ENCODE results near the gene FILIP1. TPM values are rescaled to one million over a fixed set of nuclear protein-coding genes. Genes with fewer than 3 reads are reported as not detected.
A peak's percentile ranks its signal among the peaks of the same experiment; 100 is the strongest.

Gene FILIP1
- not detected in 2 replicates for total RNA-seq (2014; rRNA removed; shearing (Covaris generic))

GRCh38 chr6:75493400-75494064 is at the start of gene FILIP1:
Gene FILIP1, minus strand, starts transcription at chr6:75493800. Its CDS starts 78,828 bp downstream, at chr6:75414972.
- DNase-seq (ENCODE audit: low spot score): no peak

- DNase-seq (ENCODE audit: low spot score): no peak
Measured at GRCh38 chr6:75543311-75543710, 49.7 kb upstream of the FILIP1 start.

- no peak for DNase-seq (ENCODE audit: low spot score)
Measured at GRCh38 chr6:75539136-75539535, 45.5 kb upstream of the FILIP1 start.

- DNase-seq (ENCODE audit: low spot score): no peak
Measured at GRCh38 chr6:75532521-75532920, 38.9 kb upstream of the FILIP1 start.

GRCh38 chr6:75531174-75531573 is 37.6 kb upstream of the FILIP1 start:
- no peak for DNase-seq (ENCODE audit: low spot score)

GRCh38 chr6:75530696-75531095 is 37.1 kb upstream of the FILIP1 start:
- no peak for DNase-seq (ENCODE audit: low spot score)

- DNase-seq (ENCODE audit: low spot score): no peak
Measured at GRCh38 chr6:75528423-75528822, 34.8 kb upstream of the FILIP1 start.

GRCh38 chr6:75526502-75527127 is 33.0 kb upstream of the FILIP1 start:
- DNase-seq (ENCODE audit: low spot score): peak; percentile 79

GRCh38 chr6:75525682-75526081 is 32.1 kb upstream of the FILIP1 start:
- DNase-seq (ENCODE audit: low spot score): no peak

- peak; percentile 83 for DNase-seq (ENCODE audit: low spot score)
Measured at GRCh38 chr6:75524322-75524972, 30.8 kb upstream of the FILIP1 start.

GRCh38 chr6:75516757-75517156 is 23.2 kb upstream of the FILIP1 start:
- DNase-seq (ENCODE audit: low spot score): no peak

GRCh38 chr6:75512591-75512990 is 19.0 kb upstream of the FILIP1 start:
- DNase-seq (ENCODE audit: low spot score): no peak

GRCh38 chr6:75505424-75505823 is 11.8 kb upstream of the FILIP1 start:
- DNase-seq (ENCODE audit: low spot score): no peak

- DNase-seq (ENCODE audit: low spot score): no peak
Measured at GRCh38 chr6:75504465-75505222, 11.0 kb upstream of the FILIP1 start.

GRCh38 chr6:75503291-75503690 is 9.7 kb upstream of the FILIP1 start:
- no peak for DNase-seq (ENCODE audit: low spot score)

- no peak for DNase-seq (ENCODE audit: low spot score)
Measured at GRCh38 chr6:75502884-75503283, 9.3 kb upstream of the FILIP1 start.

GRCh38 chr6:75501756-75502155 is 8.2 kb upstream of the FILIP1 start:
- DNase-seq (ENCODE audit: low spot score): no peak

- no peak for DNase-seq (ENCODE audit: low spot score)
Measured at GRCh38 chr6:75499640-75500039, 6.0 kb upstream of the FILIP1 start.

GRCh38 chr6:75498862-75499261 is 5.3 kb upstream of the FILIP1 start:
- DNase-seq (ENCODE audit: low spot score): no peak

- DNase-seq (ENCODE audit: low spot score): no peak
Measured at GRCh38 chr6:75497994-75498393, 4.4 kb upstream of the FILIP1 start.

GRCh38 chr6:75495011-75495410 is 1.4 kb upstream of the FILIP1 start:
- no peak for DNase-seq (ENCODE audit: low spot score)

- no peak for DNase-seq (ENCODE audit: low spot score)
Measured at GRCh38 chr6:75494290-75494689, 690 bp upstream of the FILIP1 start.
